WERI-Rb-1 (cell line): Measurements from ENCODE around the gene VPS54.

Experiments used
- DNase-seq: peaks from one replicate; pipeline ENCODE4 v3.0.0-alpha.2; 2020
- H3K27ac ChIP-seq: fragments of 250-450 bp; sonication (Bioruptor Pico); 2 replicates; pipeline ENCODE4 v1.5.1; 2020; ENCODE audit warnings: mild to moderate bottlenecking, moderate library complexity
- H3K27me3 ChIP-seq: fragments of 250-450 bp; sonication (Bioruptor Pico); 2 replicates; pipeline ENCODE4 v1.5.1; 2021; ENCODE audit warnings: mild to moderate bottlenecking, low read depth, moderate library complexity; ENCODE audit not compliant: insufficient read depth, severe bottlenecking
- H3K36me3 ChIP-seq: fragments of 250-450 bp; sonication (Bioruptor Pico); 2 replicates; pipeline ENCODE4 v1.5.1; 2020; ENCODE audit warnings: mild to moderate bottlenecking, moderate library complexity
- H3K4me3 ChIP-seq: 2 replicates; pipeline ENCODE4 v1.5.1; 2011; ENCODE audit warnings: low read depth, mild to moderate bottlenecking, control low read depth, low read length
- H3K9me3 ChIP-seq: fragments of 250-450 bp; sonication (Bioruptor Pico); 2 replicates; pipeline ENCODE4 v1.5.1; 2021; ENCODE audit warnings: mild to moderate bottlenecking, moderate library complexity; ENCODE audit not compliant: severe bottlenecking
- CTCF ChIP-seq: IDR thresholded peaks from 2 replicates; pipeline ENCODE4 v1.5.1; 2011; ENCODE audit warnings: low read depth, mild to moderate bottlenecking, control low read depth, inconsistent platforms, low read length

The VPS54 gene

DNA sequence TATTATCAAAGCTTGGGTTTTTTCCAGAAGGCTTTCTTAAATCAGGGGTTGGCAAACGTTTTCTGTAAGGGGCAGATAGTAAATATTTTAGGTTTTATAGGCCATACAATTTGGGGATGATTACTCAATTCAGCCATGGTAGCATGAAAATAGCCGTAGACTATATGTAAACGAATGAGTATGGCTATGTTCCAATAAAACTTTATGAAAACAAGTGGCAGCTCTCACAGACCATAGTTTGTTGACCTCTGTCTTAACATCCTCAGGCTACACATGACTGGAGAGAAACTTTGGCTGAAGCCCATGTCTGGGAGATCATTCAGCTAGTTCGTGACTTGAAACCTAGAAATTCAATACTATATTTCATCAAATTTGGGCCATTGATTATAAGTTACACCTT is 147.4 kb downstream of the VPS54 start:
- Histone ChIP-seq H3K9me3 (no peaks in the 10 kb centered on the region), H3K27ac (no peak overlapping the region)

DNA sequence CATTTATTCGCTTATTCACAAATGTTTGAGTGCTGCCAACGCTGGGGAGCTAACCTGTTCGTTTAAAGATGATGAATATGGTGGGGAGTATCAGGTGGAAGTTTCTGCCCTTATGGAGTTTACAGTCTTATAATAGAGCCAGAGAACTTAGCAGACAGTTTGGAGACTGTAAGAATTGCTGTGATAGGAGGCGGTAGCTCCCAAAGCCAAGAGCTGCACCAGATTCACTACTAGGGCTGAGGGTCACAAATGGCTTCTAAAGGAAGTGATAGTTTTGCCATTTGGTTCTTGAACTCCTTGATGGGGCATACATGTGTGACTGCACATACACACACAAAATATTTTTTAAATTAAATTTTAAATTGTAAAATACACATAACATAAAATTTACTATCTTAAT is 148.5 kb downstream of the VPS54 start:
- no peak overlapping the region for H3K27ac ChIP-seq
- TF ChIP-seq CTCF = no peak

More for the DNA sequence above, 147.4 kb downstream of the VPS54 start:
- no peak for TF ChIP-seq CTCF
- Histone ChIP-seq H3K4me3 (no peak overlapping the region), H3K27me3 (no peaks in the 10 kb centered on the region), H3K36me3 (peaks cover 14% of the 10 kb centered on the region; the same call in 1 of the 2 replicates)
- no peak for DNase-seq

GRCh38 chr2:63866009-63866709 is 153.1 kb downstream of the VPS54 start:
- no peak overlapping the region for H3K27ac ChIP-seq
- no peak for TF ChIP-seq CTCF
- no peaks in the 10 kb centered on the region for H3K9me3 ChIP-seq
- no peak for DNase-seq
- peaks cover 29% of the 10 kb centered on the region for H3K36me3 ChIP-seq
- no peak overlapping the region for H3K4me3 ChIP-seq
- H3K27me3 ChIP-seq = no peaks in the 10 kb centered on the region

More for the DNA sequence above, 148.5 kb downstream of the VPS54 start:
- Histone ChIP-seq H3K27me3 (no peaks in the 10 kb centered on the region), H3K36me3 (peaks cover 14% of the 10 kb centered on the region; the same call in 1 of the 2 replicates), H3K4me3 (no peak overlapping the region), H3K9me3 (no peaks in the 10 kb centered on the region)
- no peak for DNase-seq

GRCh38 chr2:63865159-63865799 is 153.9 kb downstream of the VPS54 start:
- no peak for DNase-seq
- Histone ChIP-seq H3K27me3 (no peaks in the 10 kb centered on the region), H3K27ac (no peak overlapping the region), H3K4me3 (no peak overlapping the region), H3K36me3 (peaks cover 30% of the 10 kb centered on the region), H3K9me3 (no peaks in the 10 kb centered on the region)
- no peak for TF ChIP-seq CTCF

DNA sequence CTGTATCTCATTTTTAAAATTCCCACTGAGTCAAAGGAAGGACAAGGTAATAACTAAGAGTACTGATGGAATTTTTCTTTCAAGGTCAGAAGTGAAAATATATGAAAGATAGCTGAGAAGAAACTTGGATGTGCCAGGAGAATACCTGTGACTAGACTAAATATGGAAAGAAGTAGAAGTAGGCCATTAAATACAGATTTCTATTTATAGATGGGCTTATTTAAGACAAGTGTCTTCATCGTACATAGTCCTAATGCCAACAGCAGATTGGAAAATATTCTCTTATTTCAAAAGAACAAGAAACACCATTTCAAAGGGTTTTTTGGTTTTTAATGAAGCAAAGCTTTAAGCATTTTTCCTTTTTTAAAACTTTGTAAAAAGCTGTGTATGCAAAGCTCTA is 155.5 kb downstream of the VPS54 start:
- H3K36me3 ChIP-seq = peaks cover 42% of the 10 kb centered on the region

More for the DNA sequence above, 155.5 kb downstream of the VPS54 start:
- Histone ChIP-seq H3K9me3 (no peaks in the 10 kb centered on the region), H3K4me3 (no peak overlapping the region), H3K27ac (no peak overlapping the region), H3K27me3 (no peaks in the 10 kb centered on the region)
- DNase-seq = no peak
- TF ChIP-seq CTCF = no peak
